CD4-positive, alpha-beta T cell treated with Interferon alpha-2 for 1 hour (primary cell): Measurements from ENCODE around the gene DRAXIN.

ENCODE experiments used
- DNase-seq, 2 donors: peaks; one replicate each; pipeline ENCODE4 v3.0.0-alpha.2; 2020 to 2022

The DRAXIN gene

GRCh38 chr1:11691302-11691914, at the start of gene DRAXIN:
Gene DRAXIN (plus strand): TSS chr1:11691710. CDS start chr1:11706259, 14,549 bp downstream.
- no peak for DNase-seq

DNA sequence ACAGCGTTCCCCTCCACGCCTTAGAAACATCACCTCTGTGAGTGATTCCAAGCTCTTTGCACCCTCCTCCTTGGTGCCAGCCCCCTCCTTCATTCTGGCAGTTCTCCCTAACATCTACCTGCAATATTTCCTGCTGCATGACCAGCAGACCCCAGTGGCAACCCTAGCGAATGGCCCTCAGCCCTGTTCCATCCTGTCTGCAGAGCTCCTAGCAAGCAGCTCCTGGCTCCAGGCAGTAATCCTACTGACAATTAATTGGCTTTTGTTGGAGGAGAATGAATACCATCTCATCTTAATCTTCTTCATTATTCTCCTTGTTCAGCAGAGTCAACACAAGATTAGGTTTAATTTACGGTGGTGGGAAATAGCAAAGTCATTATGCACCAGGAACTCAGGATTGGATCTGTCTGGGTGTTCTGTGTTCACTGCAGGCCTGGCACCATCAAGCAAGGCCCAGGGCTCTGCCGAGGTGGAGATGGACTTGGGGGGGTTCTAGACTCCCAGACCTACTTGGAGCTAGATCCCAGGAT, 49.7 kb upstream of the DRAXIN start:
- no peak for DNase-seq

DNA sequence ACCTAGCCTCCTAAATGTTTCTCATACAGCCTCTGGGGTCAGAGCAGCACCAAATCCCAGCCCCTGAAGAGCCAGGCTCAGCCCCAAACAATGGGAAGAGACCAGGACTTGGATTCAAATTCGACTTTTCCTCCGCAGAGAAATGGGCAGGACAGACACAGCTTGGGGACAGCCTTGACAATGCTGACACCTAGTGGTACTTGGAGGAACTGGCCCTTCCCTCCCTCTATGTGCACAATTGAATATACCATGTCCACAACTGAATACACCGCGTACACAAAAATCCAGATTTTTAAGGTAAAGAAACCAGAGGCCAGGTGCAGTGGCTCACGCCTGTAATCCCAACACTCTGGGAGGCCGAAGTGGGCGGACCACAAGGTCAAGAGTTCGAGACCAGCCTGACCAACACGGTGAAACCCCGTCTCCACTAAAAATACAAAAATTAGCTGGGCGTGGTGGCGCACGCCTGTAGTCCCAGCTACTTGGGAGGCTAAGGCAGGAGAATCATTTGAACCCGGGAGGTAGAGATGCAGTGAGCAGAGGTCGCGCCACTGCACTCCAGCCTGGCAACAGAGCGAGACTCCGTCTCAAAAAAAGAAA, 49.0 kb upstream of the DRAXIN start:
- peak; percentile 61 to 80 for DNase-seq

DNA sequence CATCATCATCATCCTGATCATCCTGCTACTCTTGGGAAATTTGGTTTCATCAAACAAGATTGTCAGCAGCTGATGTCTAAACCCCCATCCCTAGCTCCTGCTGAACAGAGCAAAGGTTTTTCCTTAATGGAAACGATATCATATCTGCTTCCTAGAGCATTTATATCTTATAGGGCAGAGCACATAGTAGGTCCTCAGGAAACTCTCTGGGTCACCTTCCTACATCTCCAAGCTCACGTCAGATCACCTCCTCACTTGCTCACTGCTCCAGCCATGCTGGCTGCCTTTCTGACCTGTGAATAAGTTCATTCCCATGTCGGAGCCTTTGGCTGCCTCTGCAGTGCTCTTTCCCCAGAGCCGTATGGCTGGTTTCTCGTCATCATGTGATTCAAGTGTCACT, 47.7 kb upstream of the DRAXIN start:
- no peak for DNase-seq

DNA sequence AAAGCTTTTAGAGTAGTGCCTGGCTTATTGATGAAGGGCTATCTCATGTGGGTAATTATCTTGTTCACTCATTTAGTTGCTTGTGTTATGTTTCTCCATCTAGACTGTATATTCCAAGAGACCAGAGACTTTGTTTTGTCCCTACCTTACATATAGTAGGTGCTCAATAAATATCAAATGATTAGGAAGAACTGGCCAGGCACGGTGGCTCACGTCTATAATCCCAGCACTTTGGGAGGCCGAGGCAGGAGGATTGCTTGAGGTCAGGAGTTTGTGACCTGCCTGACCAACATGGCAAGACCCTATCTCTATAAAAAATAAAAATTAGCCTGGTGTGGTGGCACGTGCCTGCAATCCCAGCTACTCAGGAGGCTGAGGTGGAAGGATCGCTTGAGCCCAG, 46.2 kb upstream of the DRAXIN start:
- no peak for DNase-seq

GRCh38 chr1:11645670-11646265, 45.7 kb upstream of the DRAXIN start:
- peak; percentile 78 to 84 for DNase-seq

- no peak for DNase-seq
Measured at GRCh38 chr1:11646317-11646716, 45.2 kb upstream of the DRAXIN start.

GRCh38 chr1:11647333-11647732, 44.2 kb upstream of the DRAXIN start:
- DNase-seq, result no peak

DNA sequence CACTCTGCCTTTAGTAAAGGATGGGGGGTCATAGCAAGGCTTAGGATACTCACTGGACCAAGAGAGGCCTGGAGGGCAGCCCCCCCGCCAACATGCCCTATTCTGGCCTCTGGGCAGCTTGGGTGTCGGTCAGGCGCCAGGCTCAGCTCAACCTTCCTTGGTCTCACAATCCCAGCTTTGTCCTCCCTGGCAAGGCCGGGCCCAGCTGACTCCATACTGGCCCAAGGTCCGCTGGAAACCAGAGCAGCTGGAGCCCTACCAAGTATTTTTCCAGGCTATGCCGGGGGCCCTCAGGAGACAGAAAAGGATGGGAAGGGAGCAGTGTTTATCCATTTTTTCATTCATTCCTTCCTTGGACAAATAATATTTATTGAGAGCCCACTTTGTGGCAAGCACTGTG, 43.5 kb upstream of the DRAXIN start:
- DNase-seq, result no peak

- DNase-seq, result peak; percentile 37 to 41
Measured at GRCh38 chr1:11648732-11649158, 42.8 kb upstream of the DRAXIN start.

GRCh38 chr1:11649237-11649623, 42.3 kb upstream of the DRAXIN start:
- no peak for DNase-seq

DNA sequence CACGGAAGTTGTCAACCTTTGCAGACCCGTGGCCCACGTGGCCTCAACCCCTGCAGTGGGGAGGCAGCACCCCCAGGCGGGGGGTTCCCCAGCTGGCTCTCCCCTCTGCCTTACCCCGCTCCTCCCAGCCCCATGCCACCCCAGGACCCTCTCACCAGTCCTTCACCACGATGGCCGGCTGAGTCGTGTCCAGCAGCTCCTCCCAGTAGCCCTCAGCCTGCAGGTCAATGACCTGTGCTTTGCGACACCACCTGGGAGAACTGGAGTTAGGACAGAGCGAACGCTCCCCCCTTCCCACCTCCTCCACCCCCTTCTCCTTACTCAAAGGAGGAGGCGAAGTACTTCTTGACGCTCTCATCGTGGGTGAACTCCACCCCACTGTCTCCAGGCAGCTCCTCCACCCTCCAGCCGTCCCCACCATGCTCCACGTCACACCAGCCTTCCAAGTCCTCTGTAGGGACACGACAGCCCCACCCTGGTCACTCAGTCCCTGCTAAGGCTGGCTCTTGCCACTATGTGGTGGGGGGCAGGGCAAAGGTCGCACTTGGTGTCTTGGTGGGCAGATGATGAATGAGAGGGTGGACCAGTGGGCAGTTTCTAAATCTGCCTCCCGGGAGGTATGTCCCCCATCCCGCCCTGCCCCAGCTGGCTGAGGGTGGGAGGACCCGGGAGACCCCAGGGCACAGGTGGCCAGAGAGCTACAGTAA, 41.7 kb upstream of the DRAXIN start:
- no peak for DNase-seq

DNA sequence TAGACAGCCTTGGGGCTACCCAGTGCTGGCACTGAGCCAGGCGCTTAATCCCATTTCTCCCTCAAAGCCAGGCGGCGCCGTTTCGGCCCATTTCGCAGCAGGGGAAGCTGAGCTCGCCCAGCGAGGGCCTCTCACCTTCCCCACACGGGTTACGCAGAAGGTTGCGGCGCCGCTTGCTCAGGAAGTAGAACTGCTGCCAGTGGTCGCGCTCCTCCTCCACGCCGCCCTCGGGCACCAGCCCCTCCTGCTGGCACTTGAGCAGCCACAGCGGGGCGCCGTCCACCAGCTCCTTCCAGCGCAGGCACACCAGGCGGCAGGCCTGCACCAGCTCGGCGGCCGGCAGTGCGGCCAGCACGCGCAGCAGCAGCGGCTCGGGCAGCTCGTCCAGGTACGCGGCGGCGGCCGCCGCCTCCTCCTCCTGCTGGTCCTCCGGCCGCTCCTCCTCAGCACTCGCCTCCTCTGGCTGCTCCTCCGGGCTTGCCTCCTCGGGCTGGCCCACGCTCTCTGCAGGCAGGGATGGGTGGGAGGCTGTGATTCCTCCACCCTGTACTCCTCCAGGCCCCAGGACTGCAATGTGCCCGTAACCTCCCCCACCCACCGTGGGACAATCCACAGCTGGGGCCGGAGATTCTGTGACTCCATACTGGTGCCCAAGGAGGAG, 41.0 kb upstream of the DRAXIN start:
- peak; percentile 86 to 89 for DNase-seq

- DNase-seq, result no peak
Measured at GRCh38 chr1:11651017-11651416, 40.5 kb upstream of the DRAXIN start.

- no peak for DNase-seq
Measured at GRCh38 chr1:11652203-11652780, 39.2 kb upstream of the DRAXIN start.

DNA sequence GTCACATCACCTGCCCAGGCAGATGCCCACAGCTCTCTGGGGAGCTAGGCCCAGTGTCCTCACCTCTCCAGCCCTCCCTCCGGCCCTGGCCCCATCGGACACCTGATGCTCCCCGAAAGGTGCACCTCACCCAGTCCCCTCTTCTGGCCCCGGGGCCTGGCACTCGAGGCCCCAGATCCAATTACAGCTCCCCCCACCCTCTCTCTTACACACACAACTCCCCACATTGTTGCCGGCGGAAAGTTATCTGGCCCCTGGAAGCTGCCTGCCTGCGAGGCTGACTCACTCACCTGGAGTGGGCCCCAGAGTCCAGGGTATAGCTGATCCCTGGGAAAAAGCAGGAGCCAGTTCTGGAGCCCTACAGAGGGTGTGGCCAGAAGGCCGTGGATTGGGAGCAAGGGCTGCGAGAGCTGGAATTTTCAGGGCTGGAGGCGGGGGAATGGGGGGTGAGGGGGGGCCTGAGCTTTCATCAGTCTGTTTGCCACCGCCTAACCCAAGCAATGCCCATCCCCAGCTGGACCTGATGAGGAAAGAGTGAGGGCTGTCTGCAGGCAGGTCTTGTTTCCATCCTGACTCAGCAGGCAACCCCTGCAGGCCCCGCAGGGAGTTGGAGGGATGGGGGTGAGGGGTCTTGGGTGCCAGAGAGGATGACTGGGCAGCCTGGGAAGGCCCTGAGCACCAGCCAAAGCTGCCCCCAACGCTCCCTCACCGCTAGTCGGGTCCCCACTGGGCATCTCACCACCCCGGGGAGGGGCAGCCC, 38.2 kb upstream of the DRAXIN start:
- no peak for DNase-seq

- DNase-seq, result no peak
Measured at GRCh38 chr1:11653861-11654136, 37.7 kb upstream of the DRAXIN start.

DNA sequence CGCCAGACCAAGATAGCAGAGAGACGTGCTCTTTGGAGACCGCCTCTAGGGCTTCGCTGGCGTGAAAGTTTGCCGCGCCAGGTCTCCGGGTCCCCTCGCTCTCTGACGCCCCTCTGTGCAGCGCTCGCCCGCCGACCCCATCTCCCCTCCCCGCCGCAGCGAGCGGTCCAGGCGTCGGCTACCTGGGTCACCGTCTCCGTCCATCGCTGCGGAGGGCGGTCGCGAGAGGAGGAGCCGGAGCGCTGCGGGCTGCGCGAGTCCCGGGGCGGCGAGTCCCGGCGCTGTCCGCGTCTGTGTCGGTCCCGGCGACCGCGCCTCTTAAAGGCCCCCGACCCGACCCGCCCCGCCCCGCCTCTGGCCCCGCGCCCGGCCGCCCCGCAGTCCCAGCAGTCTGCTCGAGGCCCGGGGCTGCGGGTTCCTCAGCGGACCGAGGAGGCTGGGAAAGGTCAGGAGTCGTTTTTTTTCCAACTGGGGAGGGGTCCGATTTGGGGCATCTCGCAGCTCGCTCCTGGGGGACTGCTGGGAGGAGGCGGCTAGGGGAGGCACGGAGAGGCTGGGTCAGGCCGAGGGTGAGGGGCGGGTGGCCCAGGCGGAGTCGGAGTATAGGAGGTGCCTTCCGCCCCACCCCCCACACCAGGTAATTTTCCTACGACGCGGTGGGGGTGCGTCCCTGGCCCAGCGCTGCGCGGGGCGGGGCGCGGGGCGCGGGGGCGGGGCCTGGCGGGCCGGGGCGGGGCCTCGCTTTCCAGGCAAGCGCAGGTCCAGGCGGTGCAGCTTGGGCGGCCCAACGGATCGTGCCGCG, 37.2 kb upstream of the DRAXIN start, which contains the start of the genes FBXO2 and FBXO44:
FBXO2 (minus strand) TSS at position 293 of the 802 bp plus-strand sequence; CDS start at position 204, 89 bp downstream.
FBXO44 (plus strand) TSS at position 741 of the 802 bp plus-strand sequence. CDS start 959 bp downstream, outside the sequence.
- peak; percentile 56 to 74 for DNase-seq

GRCh38 chr1:11654939-11655808, 36.3 kb upstream of the DRAXIN start:
- DNase-seq, result no peak

DNA sequence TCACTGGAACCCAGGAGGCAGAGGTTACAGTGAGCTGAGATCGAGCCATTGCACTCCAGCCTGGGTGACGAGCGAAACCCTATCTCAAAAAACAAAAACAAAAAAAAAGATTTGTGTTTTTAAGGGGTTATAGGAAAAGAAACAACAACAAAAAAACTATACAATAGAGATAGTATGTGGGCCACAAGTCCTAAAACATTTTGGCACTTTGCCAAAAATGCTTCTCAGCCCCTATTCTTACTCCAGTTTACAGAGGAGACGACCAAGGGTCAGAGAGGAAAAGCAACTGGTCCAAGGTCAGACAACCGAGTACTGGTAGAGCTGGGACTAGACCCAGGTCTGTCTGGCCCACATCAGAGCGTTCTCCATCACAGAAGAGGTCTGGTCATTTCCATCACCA, 33.9 kb upstream of the DRAXIN start:
- DNase-seq, result no peak
